ENCODE measurements around the gene GLP2R.

GLP2R gene

GRCh38 chr17:9802697-9803096 lies 23.0 kb upstream of the GLP2R start:
- Histone ChIP-seq H3K4me1 (ENCODE audit: insufficient read depth, low read length) (peaks cover 3% of the 10 kb centered on the region; the same call in 1 of the 2 replicates), H3K9me3 (ENCODE audit: control insufficient read depth, insufficient read depth, low read length) (no peaks in the 10 kb centered on the region), H3K36me3 (ENCODE audit: insufficient read depth, low read length) (no peaks in the 10 kb centered on the region), H3K9ac (ENCODE audit: low read depth, low read length) (no peak overlapping the region)

- Histone ChIP-seq H3K4me1 (ENCODE audit: insufficient read depth, low read length) (peaks cover 3% of the 10 kb centered on the region; the same call in 1 of the 2 replicates), H3K36me3 (ENCODE audit: insufficient read depth, low read length) (no peaks in the 10 kb centered on the region), H3K9me3 (ENCODE audit: control insufficient read depth, insufficient read depth, low read length) (no peaks in the 10 kb centered on the region), H3K9ac (ENCODE audit: low read depth, low read length) (no peak overlapping the region)
These were observed 20.0 kb upstream of the GLP2R start for GRCh38 chr17:9805769-9806168.

- no peaks in the 10 kb centered on the region for H3K9me3 ChIP-seq (ENCODE audit: control insufficient read depth, insufficient read depth, low read length)
These were observed 19.0 kb upstream of the GLP2R start for GRCh38 chr17:9806699-9807098.

GRCh38 chr17:9809409-9809808 lies 16.3 kb upstream of the GLP2R start:
- Histone ChIP-seq H3K36me3 (ENCODE audit: insufficient read depth, low read length) (no peaks in the 10 kb centered on the region), H3K9me3 (ENCODE audit: control insufficient read depth, insufficient read depth, low read length) (no peaks in the 10 kb centered on the region), H3K4me1 (ENCODE audit: insufficient read depth, low read length) (no peaks in the 10 kb centered on the region), H3K9ac (ENCODE audit: low read depth, low read length) (no peak overlapping the region)

More at GRCh38 chr17:9806699-9807098, 19.0 kb upstream of the GLP2R start:
- Histone ChIP-seq H3K4me1 (ENCODE audit: insufficient read depth, low read length) (peaks cover 3% of the 10 kb centered on the region; the same call in 1 of the 2 replicates), H3K36me3 (ENCODE audit: insufficient read depth, low read length) (no peaks in the 10 kb centered on the region), H3K9ac (ENCODE audit: low read depth, low read length) (no peak overlapping the region)

GRCh38 chr17:9810100-9810949 lies 15.4 kb upstream of the GLP2R start:
- H3K4me1 ChIP-seq (ENCODE audit: insufficient read depth, low read length) = no peaks in the 10 kb centered on the region
- no peak overlapping the region for H3K9ac ChIP-seq (ENCODE audit: low read depth, low read length)
- H3K9me3 ChIP-seq (ENCODE audit: control insufficient read depth, insufficient read depth, low read length) = no peaks in the 10 kb centered on the region
- H3K36me3 ChIP-seq (ENCODE audit: insufficient read depth, low read length) = no peaks in the 10 kb centered on the region

- no peaks in the 10 kb centered on the region for H3K9me3 ChIP-seq (ENCODE audit: control insufficient read depth, insufficient read depth, low read length)
- H3K36me3 ChIP-seq (ENCODE audit: insufficient read depth, low read length) = no peaks in the 10 kb centered on the region
- H3K4me1 ChIP-seq (ENCODE audit: insufficient read depth, low read length) = no peaks in the 10 kb centered on the region
- no peak overlapping the region for H3K9ac ChIP-seq (ENCODE audit: low read depth, low read length)
These were observed 14.6 kb upstream of the GLP2R start for GRCh38 chr17:9811086-9811485.

- no peaks in the 10 kb centered on the region for H3K36me3 ChIP-seq (ENCODE audit: insufficient read depth, low read length)
- no peaks in the 10 kb centered on the region for H3K9me3 ChIP-seq (ENCODE audit: control insufficient read depth, insufficient read depth, low read length)
- no peak overlapping the region for H3K9ac ChIP-seq (ENCODE audit: low read depth, low read length)
- H3K4me1 ChIP-seq (ENCODE audit: insufficient read depth, low read length) = no peaks in the 10 kb centered on the region
These were observed 14.2 kb upstream of the GLP2R start for GRCh38 chr17:9811537-9811936.

- Histone ChIP-seq H3K4me1 (ENCODE audit: insufficient read depth, low read length) (no peaks in the 10 kb centered on the region), H3K36me3 (ENCODE audit: insufficient read depth, low read length) (no peaks in the 10 kb centered on the region), H3K9me3 (ENCODE audit: control insufficient read depth, insufficient read depth, low read length) (no peaks in the 10 kb centered on the region), H3K9ac (ENCODE audit: low read depth, low read length) (no peak overlapping the region)
These were observed 12.6 kb upstream of the GLP2R start for GRCh38 chr17:9813166-9813565.

- H3K4me1 ChIP-seq (ENCODE audit: insufficient read depth, low read length) = no peaks in the 10 kb centered on the region
- no peaks in the 10 kb centered on the region for H3K36me3 ChIP-seq (ENCODE audit: insufficient read depth, low read length)
- H3K9me3 ChIP-seq (ENCODE audit: control insufficient read depth, insufficient read depth, low read length) = no peaks in the 10 kb centered on the region
- no peak overlapping the region for H3K9ac ChIP-seq (ENCODE audit: low read depth, low read length)
These were observed 11.3 kb upstream of the GLP2R start for GRCh38 chr17:9814337-9814945.

- no peaks in the 10 kb centered on the region for H3K9me3 ChIP-seq (ENCODE audit: control insufficient read depth, insufficient read depth, low read length)
- no peaks in the 10 kb centered on the region for H3K4me1 ChIP-seq (ENCODE audit: insufficient read depth, low read length)
- no peak overlapping the region for H3K9ac ChIP-seq (ENCODE audit: low read depth, low read length)
- H3K36me3 ChIP-seq (ENCODE audit: insufficient read depth, low read length) = no peaks in the 10 kb centered on the region
These were observed 9.3 kb upstream of the GLP2R start for GRCh38 chr17:9816472-9816871.

GRCh38 chr17:9817086-9817485 lies 8.6 kb upstream of the GLP2R start:
- Histone ChIP-seq H3K9me3 (ENCODE audit: control insufficient read depth, insufficient read depth, low read length) (no peaks in the 10 kb centered on the region), H3K9ac (ENCODE audit: low read depth, low read length) (no peak overlapping the region), H3K36me3 (ENCODE audit: insufficient read depth, low read length) (no peaks in the 10 kb centered on the region), H3K4me1 (ENCODE audit: insufficient read depth, low read length) (no peaks in the 10 kb centered on the region)

GRCh38 chr17:9818760-9819159 lies 7.0 kb upstream of the GLP2R start:
- no peaks in the 10 kb centered on the region for H3K9me3 ChIP-seq (ENCODE audit: control insufficient read depth, insufficient read depth, low read length)
- H3K36me3 ChIP-seq (ENCODE audit: insufficient read depth, low read length) = no peaks in the 10 kb centered on the region
- H3K9ac ChIP-seq (ENCODE audit: low read depth, low read length) = no peak overlapping the region
- no peaks in the 10 kb centered on the region for H3K4me1 ChIP-seq (ENCODE audit: insufficient read depth, low read length)

GRCh38 chr17:9820448-9820847 lies 5.3 kb upstream of the GLP2R start:
- Histone ChIP-seq H3K9ac (ENCODE audit: low read depth, low read length) (no peak overlapping the region), H3K36me3 (ENCODE audit: insufficient read depth, low read length) (no peaks in the 10 kb centered on the region), H3K4me1 (ENCODE audit: insufficient read depth, low read length) (no peaks in the 10 kb centered on the region), H3K9me3 (ENCODE audit: control insufficient read depth, insufficient read depth, low read length) (no peaks in the 10 kb centered on the region)

- H3K4me1 ChIP-seq (ENCODE audit: insufficient read depth, low read length) = no peaks in the 10 kb centered on the region
- H3K36me3 ChIP-seq (ENCODE audit: insufficient read depth, low read length) = no peaks in the 10 kb centered on the region
- no peaks in the 10 kb centered on the region for H3K9me3 ChIP-seq (ENCODE audit: control insufficient read depth, insufficient read depth, low read length)
These were observed 3.8 kb upstream of the GLP2R start, which contains the start of gene GSG1L2 for GRCh38 chr17:9821921-9822320. Gene GSG1L2, minus strand, starts transcription at chr17:9822079. Its CDS starts 8 bp downstream, at chr17:9822071.

GRCh38 chr17:9824094-9824493 lies 1.6 kb upstream of the GLP2R start:
- Histone ChIP-seq H3K4me1 (ENCODE audit: insufficient read depth, low read length) (no peaks in the 10 kb centered on the region), H3K9me3 (ENCODE audit: control insufficient read depth, insufficient read depth, low read length) (no peaks in the 10 kb centered on the region)

More at GRCh38 chr17:9821921-9822320, 3.8 kb upstream of the GLP2R start, which contains the start of gene GSG1L2:
- H3K9ac ChIP-seq (ENCODE audit: low read depth, low read length) = no peak within 1 kb of the TSS

More at GRCh38 chr17:9824094-9824493, 1.6 kb upstream of the GLP2R start:
- Histone ChIP-seq H3K36me3 (ENCODE audit: insufficient read depth, low read length) (no peaks in the 10 kb centered on the region), H3K9ac (ENCODE audit: low read depth, low read length) (no peak overlapping the region)
